HG03565 (cell line): ENCODE measurements around the gene VPS11.
"Not testable (repeated sequence)": the region's sequence is repeated elsewhere in the genome, so short reads cannot be mapped to it uniquely, and the experiment has no call there.

Source experiments
- ATAC-seq: cut with Tn5 transposase; IDR thresholded peaks from one replicate; pipeline ENCODE4 v1.9.1; 2021; ENCODE audit warnings: mild to moderate bottlenecking, moderate library complexity; ENCODE audit not compliant: unreplicated experiment

The VPS11 gene

DNA sequence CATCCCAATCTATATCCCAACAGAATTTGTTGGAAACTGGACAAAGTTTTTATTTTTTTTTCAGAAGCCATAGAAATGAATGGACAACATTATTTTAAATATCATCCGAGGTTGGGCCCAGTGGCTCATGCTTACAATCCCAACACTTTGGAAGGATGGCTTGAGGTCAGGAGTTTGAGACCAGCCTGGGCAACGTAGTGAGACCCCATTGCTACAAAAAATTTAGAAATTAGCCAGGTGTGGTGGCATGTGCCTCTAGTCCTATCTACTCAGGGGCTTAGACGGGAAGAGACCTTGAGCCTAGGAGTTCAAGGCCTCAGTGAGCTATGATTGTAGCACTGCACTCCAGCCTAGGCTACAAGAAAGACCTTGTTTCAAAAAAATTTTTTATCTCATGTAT is 32.8 kb upstream of the VPS11 start:
- no peak for ATAC-seq

DNA sequence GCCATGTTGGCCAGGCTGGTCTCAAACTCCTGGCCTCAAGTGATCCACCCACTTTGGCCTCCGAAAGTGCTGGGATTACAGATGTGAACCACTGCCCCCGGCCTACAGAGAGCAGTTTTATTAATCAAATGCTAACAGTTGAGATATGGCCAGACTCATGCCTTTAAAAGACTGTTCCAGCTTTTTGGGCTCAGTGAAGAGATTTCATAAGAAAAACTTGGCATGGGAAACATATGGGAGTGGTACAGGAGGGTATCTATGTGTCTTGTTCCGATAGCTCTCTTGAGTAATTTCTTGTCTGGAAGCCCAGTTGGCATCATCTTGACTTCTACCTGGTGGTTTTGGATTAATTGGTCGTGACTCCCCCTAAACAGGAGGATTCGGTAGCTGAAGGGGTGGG is 28.7 kb upstream of the VPS11 start:
- no peak for ATAC-seq

DNA sequence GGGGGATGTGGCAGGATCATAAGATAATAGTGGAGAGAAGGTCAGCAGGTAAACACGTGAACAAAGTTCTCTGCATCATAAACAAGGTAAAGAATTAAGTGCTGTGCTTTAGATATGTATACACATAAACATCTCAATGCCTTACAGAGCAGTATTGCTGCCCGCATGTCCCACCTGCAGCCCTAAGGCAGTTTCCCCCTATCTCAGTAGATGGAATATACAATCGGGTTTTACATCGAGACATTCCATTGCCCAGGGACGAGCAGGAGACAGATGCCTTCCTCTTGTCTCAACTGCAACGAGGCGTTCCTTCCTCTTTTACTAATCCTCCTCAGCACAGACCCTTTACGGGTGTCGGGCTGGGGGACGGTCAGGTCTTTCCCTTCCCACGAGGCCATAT is 28.1 kb upstream of the VPS11 start:
- not testable (repeated sequence) for ATAC-seq

DNA sequence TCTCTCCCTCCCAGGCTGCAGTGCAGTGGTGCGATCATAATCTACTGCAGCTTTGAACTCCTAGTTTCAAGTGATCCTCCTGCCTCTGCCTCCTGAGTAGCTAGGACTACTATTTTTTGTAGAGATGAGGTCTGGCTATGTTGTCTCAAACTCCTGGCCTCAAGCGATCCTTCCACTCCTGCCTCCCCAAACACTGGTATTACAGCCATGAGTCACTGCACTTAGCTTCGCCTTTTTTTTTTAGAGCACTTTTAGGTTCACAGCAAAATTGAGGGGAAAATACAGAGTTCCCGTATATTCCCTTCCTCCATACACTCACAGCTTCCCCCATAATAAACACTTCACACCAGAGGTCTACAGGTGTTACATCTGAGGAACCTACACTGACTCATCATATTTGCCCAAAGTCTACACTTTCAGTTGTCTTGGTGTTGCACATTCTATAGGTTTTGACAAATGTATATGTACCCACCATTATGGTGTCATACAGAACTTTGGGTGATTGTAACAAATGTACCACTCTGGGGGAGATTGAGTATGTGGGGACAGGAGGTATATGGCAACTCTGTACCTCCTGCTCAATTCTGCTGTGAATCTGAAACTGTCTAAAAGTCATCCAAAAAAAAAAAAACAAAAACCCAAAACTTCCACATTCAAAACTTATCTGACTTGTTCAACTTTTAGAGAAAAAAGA is 25.6 kb upstream of the VPS11 start:
- no peak for ATAC-seq

DNA sequence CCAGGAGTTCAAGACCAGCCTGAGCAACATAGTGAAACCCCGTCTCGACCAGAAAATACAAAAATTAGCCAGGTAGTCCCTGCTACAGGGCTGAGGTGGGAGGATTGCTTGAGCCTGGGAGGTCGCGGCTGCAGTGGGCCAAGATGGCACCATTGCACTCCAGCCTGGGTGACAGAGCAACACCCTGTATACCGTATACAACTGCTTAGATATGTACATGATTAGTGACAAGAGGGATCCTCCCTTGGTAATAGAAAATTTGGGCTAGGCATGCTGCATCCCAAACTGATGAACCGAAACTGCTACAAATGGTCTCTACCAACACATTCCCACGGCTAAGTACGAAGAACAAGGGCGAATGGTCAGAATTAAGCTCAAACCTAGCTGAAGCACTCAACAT is 24.7 kb upstream of the VPS11 start:
- ATAC-seq = no peak

DNA sequence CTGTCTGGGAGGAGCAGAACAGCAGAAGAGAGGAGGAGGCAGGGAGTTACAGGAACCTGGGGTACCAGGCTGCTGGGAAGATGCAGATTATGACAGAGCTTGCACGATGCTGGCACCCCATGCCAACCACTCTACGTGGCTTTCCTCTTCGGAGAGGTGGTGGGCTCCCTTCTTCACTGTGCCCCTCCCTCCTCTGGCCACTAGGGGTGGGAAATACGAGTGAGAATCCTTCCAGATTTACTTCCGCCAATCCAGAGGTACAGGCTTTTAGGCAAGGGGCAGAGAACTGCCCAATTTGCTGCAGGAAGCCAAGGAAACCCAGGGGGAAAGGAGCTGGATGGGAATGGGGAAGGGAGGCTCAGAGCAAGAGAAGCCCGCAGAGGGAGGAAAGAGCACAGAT is 22.9 kb upstream of the VPS11 start:
- no peak for ATAC-seq

DNA sequence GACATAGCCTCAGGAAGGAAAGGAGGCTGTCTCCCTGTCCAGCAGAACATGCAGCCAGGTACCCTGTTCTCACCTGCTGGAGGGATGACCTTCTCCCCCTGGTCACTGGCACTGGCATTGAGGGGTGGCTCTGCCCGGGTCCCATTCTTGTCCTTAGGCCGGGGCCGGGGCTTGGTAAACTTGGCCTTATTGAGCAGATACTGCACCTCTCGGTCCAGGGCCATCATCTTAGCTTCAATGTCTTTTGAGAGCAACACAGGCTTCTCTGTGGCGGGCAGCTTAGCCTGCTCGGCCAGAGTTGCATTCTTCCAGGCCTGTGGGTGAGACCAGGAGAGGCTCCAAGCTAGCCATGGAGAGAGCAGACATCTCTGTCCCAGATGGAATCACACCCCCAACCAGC is 21.1 kb upstream of the VPS11 start:
- ATAC-seq = no peak

DNA sequence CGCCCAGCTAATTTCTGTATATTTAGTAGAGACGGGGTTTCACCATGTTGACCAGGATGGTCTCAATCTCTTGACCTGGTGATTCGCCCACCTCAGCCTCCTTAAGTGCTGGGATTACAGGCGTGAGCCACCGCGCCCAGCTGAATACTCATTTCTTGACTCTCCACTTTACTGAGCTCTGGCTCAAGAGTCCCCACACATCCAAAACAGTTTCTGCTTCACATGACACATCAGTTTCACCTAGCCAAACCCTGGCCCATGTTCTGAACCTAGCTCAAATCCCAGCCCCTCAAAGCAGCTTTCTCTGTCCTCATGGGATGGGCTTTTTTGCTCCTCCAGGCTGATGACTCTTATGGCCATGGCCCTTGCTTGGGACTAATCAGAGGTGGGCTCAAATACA is 20.4 kb upstream of the VPS11 start:
- ATAC-seq = no peak

DNA sequence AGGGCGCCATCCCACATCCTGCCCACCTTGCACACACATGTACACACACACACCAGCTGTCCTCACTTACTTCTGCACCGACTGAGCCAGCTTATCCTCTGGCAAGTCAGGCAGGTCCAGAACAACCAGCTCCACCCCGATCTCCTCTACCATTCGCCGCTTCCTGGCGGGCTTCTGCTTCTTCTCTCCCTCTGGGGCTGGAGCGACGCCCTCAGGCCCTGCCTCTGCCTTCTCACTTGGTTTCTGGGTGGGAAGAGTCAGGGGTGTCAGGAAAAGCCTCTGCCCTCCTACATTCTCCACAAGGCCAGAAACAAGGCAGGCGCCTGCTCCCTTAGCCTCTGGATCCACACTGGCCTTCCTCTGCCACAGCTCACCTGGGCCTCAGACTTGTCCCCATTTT is 19.0 kb upstream of the VPS11 start:
- ATAC-seq = no peak

DNA sequence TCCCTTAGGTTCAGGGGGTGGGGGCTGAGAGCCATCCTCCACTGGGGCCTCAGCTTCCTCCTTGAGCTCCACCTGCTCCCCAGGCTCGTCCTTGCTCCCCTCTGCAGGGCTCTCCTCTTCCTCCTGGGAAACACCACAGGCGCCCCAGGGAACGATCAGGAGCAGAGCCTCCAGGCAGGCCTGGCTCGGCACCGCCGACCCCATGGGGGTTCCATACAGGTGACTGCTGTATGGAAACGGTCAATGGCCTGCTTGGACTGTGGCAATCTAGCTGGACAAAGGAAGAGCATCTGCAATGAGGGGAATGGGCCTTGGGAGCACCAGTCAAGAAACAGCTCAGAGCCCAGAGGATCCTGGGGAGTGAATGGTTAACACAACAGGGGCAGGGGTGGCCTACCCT is 18.5 kb upstream of the VPS11 start:
- no peak for ATAC-seq

DNA sequence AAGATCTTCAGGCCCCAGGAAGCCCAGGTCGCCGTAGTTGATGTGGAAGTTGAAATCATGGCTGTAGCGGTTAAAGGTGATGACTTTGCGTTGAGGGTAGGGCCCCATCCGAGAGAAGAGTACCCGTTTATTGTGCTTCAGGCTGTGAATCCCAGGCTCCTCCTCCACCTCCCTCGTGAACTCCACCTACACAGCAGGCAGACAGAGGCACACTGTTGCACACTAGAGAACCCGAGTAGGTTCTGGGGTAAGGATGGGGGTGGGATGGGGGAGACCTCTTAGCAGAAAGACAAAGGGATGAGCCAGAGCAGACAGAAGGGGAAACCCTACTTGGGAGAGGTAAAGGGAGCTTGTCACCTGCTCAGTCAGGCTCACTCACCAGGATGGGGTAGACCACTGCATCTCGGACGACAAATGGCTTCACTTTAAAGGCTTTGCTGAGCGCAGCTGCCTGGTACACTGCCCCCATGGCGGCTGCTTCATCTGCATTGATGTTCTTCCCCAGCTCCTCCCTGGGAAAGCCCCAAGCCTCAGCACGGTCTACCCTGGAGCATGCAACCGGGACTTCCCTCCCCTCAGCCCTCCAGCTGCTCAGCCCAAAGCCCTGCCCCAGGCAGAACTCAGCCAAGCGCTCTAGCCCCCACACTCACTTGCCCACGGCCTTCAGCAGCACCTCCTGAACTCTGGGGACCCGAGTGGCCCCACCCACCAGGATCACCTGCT is 16.0 kb upstream of the VPS11 start:
- no peak for ATAC-seq

DNA sequence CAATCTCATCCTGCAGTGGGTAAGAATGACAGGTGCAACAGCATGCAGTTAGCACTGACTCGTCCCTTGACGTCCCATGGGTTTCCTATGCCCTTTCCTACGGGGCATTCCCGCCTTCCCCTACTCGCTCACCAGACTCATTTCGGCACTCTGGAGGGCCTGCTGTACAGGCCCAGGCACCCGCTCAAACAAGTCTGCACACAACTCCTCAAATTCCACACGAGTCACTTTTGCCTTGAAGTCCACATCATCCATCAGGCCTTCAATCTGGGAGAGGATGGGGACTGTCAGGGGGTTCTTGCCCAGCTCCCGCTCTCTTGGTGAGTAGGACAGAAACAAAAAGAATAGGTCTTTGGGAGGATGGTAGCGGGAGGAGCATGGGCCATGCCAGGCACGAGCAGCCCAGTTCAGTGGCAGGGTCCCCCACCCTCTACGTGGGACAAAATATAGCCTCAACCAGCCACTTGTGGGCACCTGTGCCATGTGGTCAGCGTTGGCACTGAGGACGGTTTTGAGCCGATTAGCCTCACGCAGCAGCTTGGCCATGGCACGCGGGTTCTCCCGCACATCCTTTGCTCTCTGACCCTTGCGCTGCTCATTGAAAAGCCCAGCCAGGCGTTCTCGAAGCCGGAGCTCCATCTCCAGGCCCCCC is 15.3 kb upstream of the VPS11 start:
- no peak for ATAC-seq

DNA sequence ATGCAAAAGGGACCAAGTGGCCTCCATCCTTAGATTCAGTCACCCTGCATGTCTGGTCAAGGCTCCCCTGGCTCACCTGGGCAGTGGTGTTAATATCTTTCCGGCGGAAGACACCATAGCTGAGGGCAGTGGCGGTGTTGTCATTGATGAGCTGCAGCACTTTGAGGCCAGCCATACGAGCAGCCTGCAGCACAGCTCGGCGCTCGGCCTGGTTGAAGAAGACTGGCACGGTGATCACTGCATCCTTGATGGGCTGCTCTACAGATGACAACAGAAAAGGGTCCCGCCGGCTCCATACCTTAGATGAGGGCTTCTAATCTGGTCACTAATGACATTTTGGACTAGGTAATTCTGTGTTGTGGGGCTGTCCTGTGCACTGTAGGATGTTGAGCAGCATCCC is 13.2 kb upstream of the VPS11 start:
- ATAC-seq = no peak

DNA sequence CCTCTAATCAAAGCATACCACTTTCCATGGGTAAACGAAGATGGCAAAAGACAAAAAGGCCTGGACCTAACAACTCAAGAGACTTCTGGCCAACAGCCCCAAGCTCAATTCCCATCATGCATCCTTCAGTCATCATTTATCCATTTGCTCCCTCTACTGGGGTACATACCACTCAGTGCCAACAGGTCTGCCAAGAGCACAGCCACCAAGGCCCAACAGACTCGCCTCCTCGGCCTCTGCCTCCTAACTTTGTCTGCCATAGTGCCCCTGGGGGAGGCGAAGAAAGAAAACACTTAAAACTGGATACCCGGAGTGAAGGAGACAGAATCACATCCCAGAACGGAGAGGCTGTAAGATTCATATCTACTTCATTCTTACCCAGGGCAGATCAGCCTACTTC is 11.7 kb upstream of the VPS11 start:
- no peak for ATAC-seq

DNA sequence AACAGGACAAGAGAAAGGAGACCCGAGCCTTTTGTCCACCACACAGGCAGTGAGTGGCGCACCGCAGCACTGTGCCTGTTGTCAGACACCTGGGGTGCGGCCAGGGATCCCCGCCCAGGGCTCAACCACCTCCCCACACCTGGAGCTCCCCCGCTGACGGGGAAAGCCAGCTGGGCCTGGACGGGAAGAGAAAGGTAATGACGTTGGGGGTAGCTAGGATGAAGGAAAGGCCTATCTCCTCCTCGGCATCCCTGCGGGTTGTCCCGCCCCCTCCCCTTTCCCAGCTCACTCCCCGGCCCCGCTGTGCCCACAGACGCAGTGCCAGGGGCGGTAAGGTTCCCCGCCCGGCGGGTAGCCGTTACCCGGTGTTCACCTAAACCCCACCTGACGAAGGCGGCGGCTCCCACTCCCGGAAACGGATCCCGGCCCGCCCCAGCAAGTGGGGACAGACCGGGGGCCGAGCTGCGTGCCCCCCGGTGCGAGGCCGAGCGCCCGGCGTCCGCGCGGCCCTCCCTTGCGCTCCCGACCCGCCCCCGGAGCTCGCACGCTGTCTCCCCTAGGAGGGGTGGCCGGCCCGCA is 11.1 kb upstream of the VPS11 start:
- ATAC-seq = peak; percentile 2

DNA sequence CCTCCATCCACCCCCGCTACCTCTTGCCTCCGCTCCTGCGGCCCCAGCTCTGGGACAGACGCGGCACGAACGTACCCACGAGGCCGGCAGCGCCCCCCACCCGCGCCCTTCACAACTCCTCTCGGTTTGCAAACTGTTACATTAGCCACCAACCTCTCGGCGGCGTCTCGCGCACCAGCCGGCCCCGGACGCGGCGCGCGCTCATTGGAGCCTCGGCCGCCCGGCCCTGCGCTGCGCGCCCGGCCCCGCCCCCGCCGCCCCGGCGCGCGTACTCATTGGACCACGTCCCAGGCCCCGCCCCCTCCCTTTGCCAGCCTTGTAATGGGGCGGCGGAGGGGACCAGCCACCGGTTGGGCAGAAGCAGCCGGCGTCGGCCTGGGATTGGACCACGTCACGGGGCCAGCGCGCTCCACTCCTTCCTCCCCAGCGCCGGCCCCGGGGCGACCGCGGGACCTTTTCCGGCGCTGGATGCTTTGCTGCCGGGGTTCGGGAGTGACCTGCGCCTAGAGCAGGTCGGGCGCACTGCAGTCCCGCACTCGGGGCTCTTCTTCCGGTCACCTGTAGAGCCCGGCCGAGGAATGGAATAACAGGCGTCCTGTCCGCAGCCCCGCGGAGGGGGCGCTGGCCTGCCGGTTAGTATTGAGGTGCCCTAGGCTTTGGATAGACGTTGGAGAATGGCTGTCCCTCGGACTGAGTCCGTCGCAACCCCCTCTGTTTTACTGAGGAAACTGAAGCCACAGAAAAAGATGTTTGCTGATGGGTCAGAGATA is 10.4 kb upstream of the VPS11 start, which contains the start of gene HYOU1:
Gene HYOU1, minus strand, starts transcription at position 206 of the 770 bp plus-strand sequence. CDS start 1,045 bp downstream, outside the sequence.
- ATAC-seq = peak; percentile 81

DNA sequence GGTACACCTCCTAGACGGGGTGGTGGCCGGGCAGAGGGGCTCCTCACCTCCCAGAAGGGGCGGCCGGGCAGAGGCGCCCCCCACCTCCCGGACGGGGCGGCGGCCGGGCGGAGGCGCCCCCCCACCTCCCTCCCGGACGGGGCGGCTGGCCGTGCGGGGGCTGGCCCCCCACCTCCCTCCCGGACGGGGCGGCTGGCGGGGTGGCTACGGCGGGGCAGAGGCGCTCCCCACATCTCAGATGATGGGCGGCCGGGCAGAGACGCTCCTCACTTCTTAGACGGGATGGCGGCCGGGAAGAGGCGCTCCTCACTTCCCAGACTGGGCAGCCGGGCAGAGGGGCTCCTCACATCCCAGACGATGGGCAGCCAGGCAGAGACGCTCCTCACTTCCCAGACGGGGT is 8.5 kb upstream of the VPS11 start:
- ATAC-seq = not testable (repeated sequence)

DNA sequence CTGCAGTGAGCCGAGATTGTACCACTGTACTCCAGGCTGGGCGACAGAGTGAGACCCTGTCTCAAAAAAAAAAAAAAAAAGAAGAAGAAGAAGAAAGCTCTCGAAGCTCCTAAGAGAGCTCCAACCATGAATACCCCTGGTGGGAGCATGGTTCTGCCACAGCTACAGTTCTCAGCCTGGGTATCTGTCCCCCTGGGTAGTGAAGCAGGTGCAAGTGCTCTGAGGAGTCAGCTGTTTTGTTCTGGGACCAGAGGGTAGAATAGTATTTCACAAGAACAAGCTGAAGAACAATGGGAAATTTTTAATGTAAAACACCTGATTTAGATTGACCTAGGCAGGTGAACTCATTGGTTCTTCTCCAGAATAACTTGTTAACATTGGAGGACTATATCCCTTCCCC is 6.4 kb upstream of the VPS11 start:
- ATAC-seq = no peak

DNA sequence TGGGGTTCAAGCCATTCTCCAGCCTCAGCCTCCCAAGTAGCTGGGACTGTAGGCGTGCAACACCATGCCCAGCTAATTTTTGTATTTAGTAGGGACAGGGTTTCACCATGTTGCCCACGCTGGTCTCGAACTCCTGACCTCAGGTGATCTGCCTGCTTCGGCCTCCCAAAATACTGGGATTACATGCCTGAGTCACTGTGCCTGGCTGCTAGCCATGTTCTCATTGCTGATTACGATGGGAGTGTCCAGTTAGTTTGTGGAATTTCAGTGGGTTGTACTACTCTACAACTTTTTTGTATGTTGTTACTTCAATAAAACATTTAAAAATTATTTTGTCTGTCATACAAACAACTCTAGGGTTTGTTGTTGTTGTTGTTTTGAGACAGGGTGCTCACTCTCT is 4.8 kb upstream of the VPS11 start:
- ATAC-seq = no peak

DNA sequence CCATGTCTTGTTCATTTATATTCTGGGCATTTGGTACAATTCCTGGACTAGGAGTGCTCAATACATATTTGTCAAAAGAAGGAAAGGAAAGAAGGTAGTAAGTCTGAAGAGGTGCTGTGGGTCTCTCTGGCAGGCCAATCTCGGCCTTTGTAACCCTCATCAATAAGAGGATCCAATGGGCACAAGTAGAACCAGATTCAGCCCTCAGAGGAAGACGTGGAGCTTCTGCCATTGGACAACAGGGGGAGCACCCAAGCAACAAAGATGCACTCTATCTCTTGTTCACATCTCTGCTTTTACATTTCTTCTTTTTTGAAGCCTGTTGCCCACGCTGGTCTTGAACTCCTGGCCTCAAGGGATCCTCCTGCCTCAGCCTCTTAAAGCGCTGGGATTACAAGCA is 2.2 kb upstream of the VPS11 start:
- no peak for ATAC-seq

DNA sequence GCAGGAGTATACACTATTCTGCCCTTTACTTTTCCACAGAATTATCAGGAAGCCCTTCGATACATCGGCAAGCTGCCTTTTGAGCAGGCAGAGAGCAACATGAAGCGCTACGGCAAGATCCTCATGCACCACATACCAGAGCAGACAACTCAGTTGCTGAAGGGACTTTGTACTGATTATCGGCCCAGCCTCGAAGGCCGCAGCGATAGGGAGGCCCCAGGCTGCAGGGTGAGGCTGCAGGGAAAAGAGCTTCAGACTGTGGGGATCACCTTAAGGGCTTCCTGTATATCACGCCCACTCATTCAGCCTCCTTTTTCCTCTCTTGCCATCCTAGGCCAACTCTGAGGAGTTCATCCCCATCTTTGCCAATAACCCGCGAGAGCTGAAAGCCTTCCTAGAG is 10.2 kb downstream of the VPS11 start:
- no peak for ATAC-seq
